Measurements from ENCODE around the gene GBP7.
"Not testable (repeated sequence)": the region's sequence is repeated elsewhere in the genome, so short reads cannot be mapped to it uniquely, and the experiment has no call there.

The GBP7 gene

DNA sequence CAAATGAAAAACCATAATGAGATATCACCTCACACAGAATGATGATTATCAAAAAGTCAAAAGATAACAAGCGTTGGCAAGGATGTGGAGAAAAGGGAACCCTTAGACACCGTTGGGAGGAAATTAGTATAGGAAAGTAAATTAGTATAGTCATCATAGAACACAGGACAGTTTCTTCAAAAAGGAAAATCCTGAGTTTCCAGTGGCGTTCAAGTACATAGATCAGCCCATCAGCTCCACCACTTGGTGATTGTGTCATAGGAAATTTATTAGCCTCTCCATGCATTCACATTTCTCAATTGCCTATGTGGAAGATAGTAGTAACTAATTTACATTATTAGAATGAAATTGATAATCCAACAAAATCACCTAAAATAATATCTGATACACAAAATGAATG is 29.1 kb downstream of the GBP7 start:
- Mint-ChIP-seq H3K4me1 (peaks cover 7% of the 10 kb centered on the region), H3K4me3 (no peak overlapping the region), H3K9me3 (no peaks in the 10 kb centered on the region), H3K36me3 (no peaks in the 10 kb centered on the region), H3K27ac (no peak overlapping the region), H3K27me3 (no peaks in the 10 kb centered on the region)
- no peak for ATAC-seq

DNA sequence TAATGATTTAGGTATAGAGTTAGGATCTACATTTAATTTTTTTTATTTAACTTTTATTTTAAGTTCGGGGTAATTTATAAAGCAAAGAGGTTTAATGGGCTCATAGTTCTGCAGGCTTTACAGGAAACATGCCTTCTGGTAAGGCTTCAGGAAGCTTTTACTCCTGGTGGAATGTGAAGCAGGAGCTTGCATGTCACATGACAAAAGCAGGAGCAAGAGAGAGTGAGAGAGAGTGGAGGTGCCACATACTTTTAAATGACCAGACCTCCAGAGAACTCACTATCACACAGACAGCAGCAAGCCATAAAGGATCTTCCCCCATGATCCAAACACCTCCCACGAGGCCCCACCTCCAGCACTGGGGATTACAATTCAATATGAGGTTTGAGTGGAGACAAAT is 32.3 kb downstream of the GBP7 start:
- H3K27me3 Mint-ChIP-seq, result no peaks in the 10 kb centered on the region
- no peak overlapping the region for H3K4me3 Mint-ChIP-seq
- no peaks in the 10 kb centered on the region for H3K36me3 Mint-ChIP-seq
- H3K4me1 Mint-ChIP-seq, result peaks cover 7% of the 10 kb centered on the region
- H3K27ac Mint-ChIP-seq, result no peak overlapping the region
- no peaks in the 10 kb centered on the region for H3K9me3 Mint-ChIP-seq
- no peak for ATAC-seq

DNA sequence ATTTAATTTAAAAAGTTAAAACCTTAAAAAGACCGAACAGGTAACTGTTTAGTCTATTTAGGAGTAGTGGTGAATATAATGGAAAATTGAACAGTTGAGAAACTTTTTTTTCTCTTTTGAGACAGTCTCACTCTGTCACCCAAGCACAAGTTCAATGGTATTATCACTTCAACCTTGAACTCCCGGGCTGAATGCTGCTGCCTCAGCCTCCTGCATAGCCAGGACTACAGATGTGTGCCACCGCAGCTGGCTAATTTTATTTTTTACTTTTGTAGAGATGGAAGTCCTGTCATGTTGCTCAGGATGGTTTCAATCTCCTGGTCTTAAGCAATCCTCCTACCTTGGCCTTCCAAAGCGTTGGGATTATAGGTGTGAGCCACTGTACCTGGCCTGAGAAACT is 33.6 kb downstream of the GBP7 start:
- no peaks in the 10 kb centered on the region for H3K36me3 Mint-ChIP-seq
- no peak overlapping the region for H3K27ac Mint-ChIP-seq
- no peak for ATAC-seq
- no peaks in the 10 kb centered on the region for H3K27me3 Mint-ChIP-seq
- no peak overlapping the region for H3K4me3 Mint-ChIP-seq
- peaks cover 3% of the 10 kb centered on the region for H3K9me3 Mint-ChIP-seq
- peaks cover 7% of the 10 kb centered on the region for H3K4me1 Mint-ChIP-seq

- peaks cover 16% of the 10 kb centered on the region for H3K4me1 Mint-ChIP-seq
- no peak overlapping the region for H3K4me3 Mint-ChIP-seq
- H3K27me3 Mint-ChIP-seq, result peaks cover 9% of the 10 kb centered on the region
- peaks cover 3% of the 10 kb centered on the region for H3K9me3 Mint-ChIP-seq
- H3K36me3 Mint-ChIP-seq, result no peaks in the 10 kb centered on the region
- ATAC-seq, result no peak
- H3K27ac Mint-ChIP-seq, result no peak overlapping the region
Measured at GRCh38 chr1:89133747-89134146, 42.1 kb downstream of the GBP7 start.

- H3K27me3 Mint-ChIP-seq, result peaks cover 9% of the 10 kb centered on the region
- H3K27ac Mint-ChIP-seq, result no peak overlapping the region
- H3K36me3 Mint-ChIP-seq, result peaks cover 5% of the 10 kb centered on the region
- no peak overlapping the region for H3K4me3 Mint-ChIP-seq
- H3K4me1 Mint-ChIP-seq, result peaks cover 32% of the 10 kb centered on the region
- H3K9me3 Mint-ChIP-seq, result no peaks in the 10 kb centered on the region
- ATAC-seq, result no peak
Measured at GRCh38 chr1:89130716-89131115, 45.1 kb downstream of the GBP7 start.

DNA sequence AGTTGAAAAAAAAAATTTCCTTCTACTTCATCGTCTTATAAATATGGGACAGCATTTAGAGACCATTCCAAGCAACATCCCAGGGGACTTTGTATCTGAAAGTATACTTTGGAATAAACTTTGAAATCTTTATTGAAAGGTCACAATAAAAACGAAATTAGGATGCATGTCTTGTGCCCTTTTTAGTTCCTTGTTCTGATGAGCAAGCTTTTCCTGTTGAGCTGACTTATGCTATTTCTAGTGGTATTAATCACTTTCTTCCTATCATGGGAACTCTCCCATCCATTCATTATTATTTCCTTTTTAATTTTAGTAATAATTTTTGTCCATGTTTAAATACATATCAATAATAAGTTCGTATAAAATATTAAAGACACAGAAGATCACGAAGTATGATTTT is 45.9 kb downstream of the GBP7 start:
- Mint-ChIP-seq H3K9me3 (no peaks in the 10 kb centered on the region), H3K4me1 (peaks cover 38% of the 10 kb centered on the region), H3K4me3 (no peak overlapping the region), H3K27me3 (peaks cover 9% of the 10 kb centered on the region), H3K36me3 (peaks cover 5% of the 10 kb centered on the region), H3K27ac (no peak overlapping the region)
- no peak for ATAC-seq

DNA sequence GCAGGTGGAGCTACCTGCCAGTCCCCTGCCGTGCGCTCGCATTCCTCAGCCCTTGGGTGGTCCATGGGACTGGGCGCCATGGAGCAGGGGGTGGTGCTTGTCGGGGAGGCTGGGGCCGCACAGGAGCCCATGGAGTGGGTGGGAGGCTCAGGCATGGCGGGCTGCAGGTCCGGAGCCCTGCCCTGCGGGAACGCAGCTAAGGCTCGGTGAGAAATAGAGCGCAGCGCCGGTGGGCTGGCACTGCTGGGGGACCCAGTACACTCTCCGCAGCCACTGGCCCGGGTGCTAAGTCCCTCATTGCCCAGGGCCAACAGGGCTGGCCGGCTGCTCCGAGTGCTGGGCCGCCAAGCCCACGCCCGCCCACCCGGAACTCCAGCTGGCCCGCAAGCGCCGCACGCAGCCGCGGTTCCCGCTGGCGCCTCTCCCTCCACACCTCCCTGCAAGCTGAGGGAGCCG is 47.8 kb downstream of the GBP7 start:
- not testable (repeated sequence) for H3K36me3 Mint-ChIP-seq, H3K9me3 Mint-ChIP-seq, H3K27me3 Mint-ChIP-seq, H3K4me3 Mint-ChIP-seq, ATAC-seq
- H3K27ac Mint-ChIP-seq, result peak overlapping the region; percentile 96
- peaks cover 53% of the 10 kb centered on the region for H3K4me1 Mint-ChIP-seq

GRCh38 chr1:89126602-89127565 is 48.9 kb downstream of the GBP7 start:
- not testable (repeated sequence) for H3K9me3 Mint-ChIP-seq, H3K36me3 Mint-ChIP-seq, ATAC-seq, H3K27me3 Mint-ChIP-seq
- H3K4me1 Mint-ChIP-seq, result peaks cover 59% of the 10 kb centered on the region
- H3K4me3 Mint-ChIP-seq, result peak overlapping the region; percentile 76
- peak overlapping the region; percentile 86 for H3K27ac Mint-ChIP-seq

- Mint-ChIP-seq H3K36me3 (peaks cover 10% of the 10 kb centered on the region), H3K9me3 (no peaks in the 10 kb centered on the region), H3K27me3 (no peaks in the 10 kb centered on the region), H3K4me1 (peaks cover 59% of the 10 kb centered on the region), H3K27ac (peak within 1 kb of the TSS; percentile 86), H3K4me3 (peak within 1 kb of the TSS; percentile 91)
- ATAC-seq, result peak; percentile 83
Measured at GRCh38 chr1:89125913-89126580, 49.8 kb downstream of the GBP7 start, which contains the start of gene GBP2. GBP2 (minus strand) TSS chr1:89126114; CDS start chr1:89121966, 4,148 bp downstream.

GRCh38 chr1:89125240-89125912 is 50.4 kb downstream of the GBP7 start:
- ATAC-seq, result peak; percentile 18

DNA sequence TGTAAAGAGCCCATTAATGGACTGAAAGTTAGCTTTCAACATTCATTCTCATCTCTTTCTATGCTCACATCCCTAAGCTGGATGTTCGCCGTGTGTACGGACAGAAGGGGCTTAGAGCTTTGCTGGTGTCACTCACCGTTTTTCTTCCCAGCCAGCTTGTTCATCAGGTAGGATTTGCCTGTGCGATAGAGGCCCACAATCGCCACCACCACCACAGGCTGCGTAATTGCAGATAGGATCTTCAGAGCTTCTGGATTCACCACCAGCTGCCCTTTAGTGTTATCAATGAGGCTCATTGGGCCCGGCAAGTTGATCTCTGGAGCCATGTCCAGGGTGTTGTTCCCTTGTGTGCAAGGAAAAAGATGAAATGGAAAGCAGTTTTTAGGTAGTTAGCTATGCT is 54.2 kb downstream of the GBP7 start:
- Mint-ChIP-seq H3K9me3 (no peaks in the 10 kb centered on the region), H3K27ac (no peak overlapping the region), H3K36me3 (peaks cover 5% of the 10 kb centered on the region), H3K4me1 (peaks cover 32% of the 10 kb centered on the region), H3K4me3 (no peak overlapping the region), H3K27me3 (no peaks in the 10 kb centered on the region)
- no peak for ATAC-seq

More at GRCh38 chr1:89125240-89125912, 50.4 kb downstream of the GBP7 start:
- Mint-ChIP-seq H3K27ac (peak overlapping the region; percentile 86), H3K36me3 (peaks cover 10% of the 10 kb centered on the region), H3K27me3 (no peaks in the 10 kb centered on the region), H3K4me3 (peak overlapping the region; percentile 91), H3K4me1 (peaks cover 58% of the 10 kb centered on the region), H3K9me3 (no peaks in the 10 kb centered on the region)

DNA sequence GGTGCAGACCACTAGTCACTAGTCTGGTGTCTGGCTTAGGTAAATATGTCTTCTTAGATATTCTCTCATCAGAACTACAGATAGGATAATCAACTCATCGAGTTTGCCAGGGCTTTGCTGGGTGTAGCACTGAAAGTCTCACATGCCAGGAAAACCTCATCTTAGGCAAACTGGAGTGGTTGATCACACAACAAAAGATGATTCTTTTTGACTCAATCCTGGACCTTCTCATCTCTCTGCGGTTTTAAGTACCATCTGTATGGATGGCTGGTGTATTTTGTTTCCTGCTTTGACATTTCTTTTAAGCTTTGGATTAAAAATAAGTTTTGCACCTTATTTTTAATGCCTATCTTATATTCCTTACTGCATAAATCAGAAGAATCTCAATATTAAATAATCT is 61.1 kb downstream of the GBP7 start:
- H3K9me3 Mint-ChIP-seq, result no peaks in the 10 kb centered on the region
- no peak overlapping the region for H3K4me3 Mint-ChIP-seq
- H3K36me3 Mint-ChIP-seq, result peaks cover 46% of the 10 kb centered on the region
- no peak for ATAC-seq
- no peaks in the 10 kb centered on the region for H3K27me3 Mint-ChIP-seq
- H3K27ac Mint-ChIP-seq, result no peak overlapping the region
- H3K4me1 Mint-ChIP-seq, result no peaks in the 10 kb centered on the region

DNA sequence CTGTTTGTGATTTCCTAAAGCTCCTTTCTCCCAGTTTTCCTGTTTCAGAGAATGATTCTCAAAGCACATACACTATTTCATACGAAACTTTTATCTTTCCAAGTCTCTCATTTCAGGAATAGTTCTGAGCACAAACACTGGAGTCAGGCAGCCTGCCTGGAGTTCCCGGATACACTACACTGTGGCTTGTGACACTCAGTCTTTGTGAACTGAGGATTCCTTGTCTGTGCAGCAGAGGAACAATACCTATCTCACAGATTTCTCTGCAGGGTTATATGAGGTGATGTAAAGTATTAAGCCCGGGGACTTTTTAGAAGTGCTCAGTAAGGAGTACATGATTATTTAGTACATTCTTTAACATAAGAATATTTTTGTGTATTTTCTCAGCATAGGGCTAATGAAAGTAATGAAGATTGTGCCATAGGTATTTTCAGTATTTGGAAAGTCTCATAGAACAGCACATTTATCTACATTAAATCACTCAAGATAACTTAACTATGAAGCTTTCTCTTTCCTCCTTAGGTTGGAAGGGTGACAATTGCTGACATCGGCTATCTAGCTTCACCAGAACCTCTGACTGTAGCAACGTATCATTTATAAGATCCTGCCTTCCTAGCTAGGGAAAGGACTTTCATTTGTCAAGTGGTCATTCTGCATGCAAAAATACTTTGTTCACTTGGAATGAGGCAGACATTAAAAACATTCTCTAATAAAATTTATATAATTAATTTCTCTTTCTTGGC is 62.8 kb downstream of the GBP7 start:
- H3K4me3 Mint-ChIP-seq, result no peak overlapping the region
- H3K36me3 Mint-ChIP-seq, result peaks cover 62% of the 10 kb centered on the region
- H3K4me1 Mint-ChIP-seq, result no peaks in the 10 kb centered on the region
- no peaks in the 10 kb centered on the region for H3K9me3 Mint-ChIP-seq
- no peak for ATAC-seq
- no peaks in the 10 kb centered on the region for H3K27me3 Mint-ChIP-seq
- no peak overlapping the region for H3K27ac Mint-ChIP-seq

GRCh38 chr1:89104687-89105086 is 71.1 kb downstream of the GBP7 start:
- Mint-ChIP-seq H3K4me3 (no peak overlapping the region), H3K27ac (no peak overlapping the region), H3K27me3 (no peaks in the 10 kb centered on the region), H3K9me3 (no peaks in the 10 kb centered on the region), H3K36me3 (peaks cover 53% of the 10 kb centered on the region), H3K4me1 (no peaks in the 10 kb centered on the region)
- ATAC-seq, result no peak

DNA sequence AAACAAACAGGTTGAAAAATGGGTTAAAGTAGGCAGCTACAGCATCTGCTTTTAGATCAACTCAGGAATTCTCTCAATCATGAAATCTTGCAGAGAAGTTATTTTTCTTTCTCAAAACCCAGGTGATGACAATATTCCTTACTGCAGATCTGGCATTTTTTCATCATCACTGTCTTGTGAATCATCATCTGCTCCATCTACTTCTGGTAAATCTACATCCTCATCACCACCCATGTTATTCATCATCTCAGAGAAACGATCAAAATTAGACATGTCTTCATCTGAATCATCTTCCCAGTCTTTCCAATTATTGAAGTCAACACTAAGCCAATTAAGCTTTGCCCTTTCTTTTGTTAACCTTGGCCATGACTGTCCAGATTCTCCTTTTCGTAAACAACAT is 71.7 kb downstream of the GBP7 start:
- no peak for ATAC-seq
- peaks cover 48% of the 10 kb centered on the region for H3K36me3 Mint-ChIP-seq
- no peak overlapping the region for H3K4me3 Mint-ChIP-seq
- H3K27ac Mint-ChIP-seq, result no peak overlapping the region
- no peaks in the 10 kb centered on the region for H3K4me1 Mint-ChIP-seq
- no peaks in the 10 kb centered on the region for H3K27me3 Mint-ChIP-seq
- H3K9me3 Mint-ChIP-seq, result no peaks in the 10 kb centered on the region
